Measurements from ENCODE around the gene HDAC1.

The HDAC1 gene

DNA sequence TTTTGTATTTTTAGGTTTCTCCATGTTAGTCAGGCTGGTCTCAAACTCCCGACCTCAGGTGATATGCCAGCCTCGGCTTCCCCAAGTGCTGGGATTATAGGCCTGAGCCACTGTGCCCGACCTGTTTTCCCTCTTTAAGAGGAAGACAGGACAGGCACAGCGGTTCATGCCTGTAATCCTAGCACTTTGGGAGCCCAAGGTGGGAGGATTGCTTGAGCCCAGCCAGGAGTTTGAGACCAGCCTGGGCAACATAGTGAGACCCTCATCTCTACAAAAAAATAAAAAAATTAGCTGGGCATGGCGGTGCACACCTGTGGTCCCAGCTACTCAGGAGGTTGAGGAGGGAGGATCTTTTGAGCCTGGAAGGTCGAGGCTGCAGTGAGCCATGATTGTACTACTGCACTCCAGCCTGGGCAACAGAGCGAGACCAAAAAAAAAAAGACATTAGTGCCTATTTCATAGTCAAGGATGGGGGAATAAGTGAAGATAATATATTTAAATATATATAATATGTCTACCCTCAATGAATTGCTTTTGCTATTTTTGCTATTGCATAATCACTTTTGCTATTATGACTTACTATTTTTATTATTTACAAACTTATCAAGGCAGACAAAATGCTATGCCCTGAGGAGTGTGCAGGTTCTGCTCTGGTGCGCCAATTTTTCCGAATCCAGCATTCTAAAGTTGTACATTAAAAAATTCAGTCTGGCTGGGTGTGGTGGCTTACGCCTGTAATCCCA lies 26.4 kb downstream of the HDAC1 start:
- Mint-ChIP-seq H3K4me1 (peaks cover 12% of the 10 kb centered on the region), H3K36me3 (ENCODE audit: low read depth) (peaks cover 46% of the 10 kb centered on the region), H3K9me3 (no peaks in the 10 kb centered on the region), H3K4me3 (no peak overlapping the region), H3K27ac (peak overlapping the region; percentile 59), H3K27me3 (ENCODE audit: low read depth, poor library complexity) (peaks cover 2% of the 10 kb centered on the region)
- TF ChIP-seq, protein P1, sequence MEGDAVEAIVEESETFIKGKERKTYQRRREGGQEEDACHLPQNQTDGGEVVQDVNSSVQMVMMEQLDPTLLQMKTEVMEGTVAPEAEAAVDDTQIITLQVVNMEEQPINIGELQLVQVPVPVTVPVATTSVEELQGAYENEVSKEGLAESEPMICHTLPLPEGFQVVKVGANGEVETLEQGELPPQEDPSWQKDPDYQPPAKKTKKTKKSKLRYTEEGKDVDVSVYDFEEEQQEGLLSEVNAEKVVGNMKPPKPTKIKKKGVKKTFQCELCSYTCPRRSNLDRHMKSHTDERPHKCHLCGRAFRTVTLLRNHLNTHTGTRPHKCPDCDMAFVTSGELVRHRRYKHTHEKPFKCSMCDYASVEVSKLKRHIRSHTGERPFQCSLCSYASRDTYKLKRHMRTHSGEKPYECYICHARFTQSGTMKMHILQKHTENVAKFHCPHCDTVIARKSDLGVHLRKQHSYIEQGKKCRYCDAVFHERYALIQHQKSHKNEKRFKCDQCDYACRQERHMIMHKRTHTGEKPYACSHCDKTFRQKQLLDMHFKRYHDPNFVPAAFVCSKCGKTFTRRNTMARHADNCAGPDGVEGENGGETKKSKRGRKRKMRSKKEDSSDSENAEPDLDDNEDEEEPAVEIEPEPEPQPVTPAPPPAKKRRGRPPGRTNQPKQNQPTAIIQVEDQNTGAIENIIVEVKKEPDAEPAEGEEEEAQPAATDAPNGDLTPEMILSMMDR (IDR thresholded peaks at IDR 0.05) = no peak
- DNase-seq = no peak

- Mint-ChIP-seq H3K27ac (no peak overlapping the region), H3K4me1 (peaks cover 4% of the 10 kb centered on the region), H3K9me3 (no peaks in the 10 kb centered on the region), H3K27me3 (ENCODE audit: low read depth, poor library complexity) (peaks cover 2% of the 10 kb centered on the region), H3K4me3 (no peak overlapping the region), H3K36me3 (ENCODE audit: low read depth) (peaks cover 49% of the 10 kb centered on the region)
- DNase-seq = no peak
- TF ChIP-seq, protein P1 (IDR thresholded peaks at IDR 0.05) = no peak
These were observed 29.9 kb downstream of the HDAC1 start for GRCh38 chr1:32321712-32322291.

GRCh38 chr1:32327204-32327603 lies 35.3 kb downstream of the HDAC1 start:
- TF ChIP-seq, protein P1 (IDR thresholded peaks at IDR 0.05) = no peak
- Mint-ChIP-seq H3K4me3 (no peak overlapping the region), H3K9me3 (no peaks in the 10 kb centered on the region), H3K27ac (peak overlapping the region; percentile 29), H3K36me3 (ENCODE audit: low read depth) (peaks cover 63% of the 10 kb centered on the region), H3K27me3 (ENCODE audit: low read depth, poor library complexity) (peaks cover 8% of the 10 kb centered on the region), H3K4me1 (peaks cover 26% of the 10 kb centered on the region)
- DNase-seq = no peak

GRCh38 chr1:32329931-32330466 lies 38.1 kb downstream of the HDAC1 start:
- Mint-ChIP-seq H3K27me3 (ENCODE audit: low read depth, poor library complexity) (peaks cover 5% of the 10 kb centered on the region), H3K36me3 (ENCODE audit: low read depth) (peaks cover 76% of the 10 kb centered on the region), H3K9me3 (no peaks in the 10 kb centered on the region), H3K4me3 (no peak overlapping the region), H3K4me1 (peaks cover 51% of the 10 kb centered on the region), H3K27ac (peak overlapping the region; percentile 71)
- TF ChIP-seq, protein P1 (IDR thresholded peaks at IDR 0.05) = no peak
- no peak for DNase-seq

DNA sequence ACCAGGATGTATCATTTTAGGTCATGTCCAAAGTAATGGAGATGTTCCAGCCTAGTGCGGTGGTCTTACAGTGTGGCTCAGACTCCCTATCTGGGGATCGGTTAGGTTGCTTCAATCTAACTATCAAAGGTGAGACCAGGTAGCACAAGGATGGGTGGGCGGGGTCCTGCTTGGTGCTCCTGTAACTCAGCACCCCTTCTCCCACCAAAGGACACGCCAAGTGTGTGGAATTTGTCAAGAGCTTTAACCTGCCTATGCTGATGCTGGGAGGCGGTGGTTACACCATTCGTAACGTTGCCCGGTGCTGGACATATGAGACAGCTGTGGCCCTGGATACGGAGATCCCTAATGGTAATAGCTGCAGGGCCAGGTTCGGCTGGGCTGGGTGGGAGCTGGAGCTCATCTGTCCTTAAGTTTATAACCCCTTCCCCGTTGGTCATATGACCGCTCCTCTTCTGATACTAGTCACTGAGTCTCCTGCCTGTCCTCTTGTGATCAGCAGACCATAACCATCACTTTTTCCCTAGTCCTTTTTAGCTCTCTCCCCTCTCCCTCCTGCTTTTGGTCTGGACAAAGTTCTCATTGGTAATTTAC lies 38.8 kb downstream of the HDAC1 start:
- peaks cover 52% of the 10 kb centered on the region for H3K4me1 Mint-ChIP-seq
- TF ChIP-seq, protein P1 (IDR thresholded peaks at IDR 0.05) = no peak
- no peak for DNase-seq
- no peaks in the 10 kb centered on the region for H3K9me3 Mint-ChIP-seq
- no peak overlapping the region for H3K4me3 Mint-ChIP-seq
- H3K27ac Mint-ChIP-seq = peak overlapping the region; percentile 84
- H3K36me3 Mint-ChIP-seq (ENCODE audit: low read depth) = peaks cover 70% of the 10 kb centered on the region
- H3K27me3 Mint-ChIP-seq (ENCODE audit: low read depth, poor library complexity) = peaks cover 5% of the 10 kb centered on the region

Data from nephron progenitor cell (in vitro differentiated cells).